Astrocyte (in vitro differentiated cells and primary cell): ENCODE data around the gene PRR29. TPM values are rescaled to one million over a fixed set of nuclear protein-coding genes. Genes with fewer than 3 reads are reported as not detected.
"Not testable (repeated sequence)": the region's sequence is repeated elsewhere in the genome, so short reads cannot be mapped to it uniquely, and the experiment has no call there.

Source experiments
- DNase-seq: peaks from one replicate; pipeline ENCODE4 v3.0.0-alpha.2; 2010; ENCODE audit warnings: low read depth
- FAIRE-seq: peaks from 2 replicates; lab custom pipeline; 2011; peaks lifted over from hg19 to GRCh38; lab: Jason Lieb, UNC
- H2AFZ ChIP-seq: 2 replicates; pipeline ENCODE4 v1.6.0; 2012; ENCODE audit warnings: low read depth, low read length, inconsistent platforms
- H3K27ac ChIP-seq: 2 replicates; pipeline ENCODE4 v1.5.1; 2011; ENCODE audit warnings: low read depth, low read length, inconsistent platforms
- H3K27me3 ChIP-seq: 2 replicates; pipeline ENCODE4 v1.6.0; 2011; ENCODE audit warnings: low read length, inconsistent platforms; ENCODE audit not compliant: insufficient read depth
- H3K36me3 ChIP-seq: 2 replicates; pipeline ENCODE4 v1.5.1; 2011; ENCODE audit warnings: low read length, inconsistent platforms; ENCODE audit not compliant: insufficient read depth
- H3K4me1 ChIP-seq: 2 replicates; pipeline ENCODE4 v1.5.1; 2011; ENCODE audit warnings: low read length, inconsistent platforms; ENCODE audit not compliant: insufficient read depth
- H3K4me2 ChIP-seq: 2 replicates; pipeline ENCODE4 v1.6.0; 2012; ENCODE audit warnings: low read length, inconsistent platforms
- H3K4me3 ChIP-seq: 2 replicates; pipeline ENCODE4 v1.5.1; 2011; ENCODE audit warnings: low read depth, mild to moderate bottlenecking, low read length, inconsistent platforms; ENCODE audit not compliant: insufficient read depth
- H3K79me2 ChIP-seq: 2 replicates; pipeline ENCODE4 v1.6.0; 2012; ENCODE audit warnings: mild to moderate bottlenecking, low read length, inconsistent platforms; ENCODE audit not compliant: insufficient read depth
- H3K9ac ChIP-seq: 2 replicates; pipeline ENCODE4 v1.6.0; 2012; ENCODE audit warnings: mild to moderate bottlenecking, low read length, inconsistent platforms
- H3K9me3 ChIP-seq: 2 replicates; pipeline ENCODE4 v1.5.1; 2012; ENCODE audit warnings: low read depth, mild to moderate bottlenecking, low read length, inconsistent platforms; ENCODE audit not compliant: insufficient read depth
- H4K20me1 ChIP-seq: 2 replicates; pipeline ENCODE4 v1.6.0; 2012; ENCODE audit warnings: low read length, inconsistent platforms; ENCODE audit not compliant: insufficient read depth
- H3K27ac Mint-ChIP-seq: one replicate; pipeline ENCODE4 v1.8.0; 2021; ENCODE audit warnings: mild to moderate bottlenecking, mixed read lengths; ENCODE audit not compliant: unreplicated experiment
- H3K27me3 Mint-ChIP-seq: one replicate; pipeline ENCODE4 v1.8.0; 2021; ENCODE audit warnings: low read depth, mixed read lengths; ENCODE audit not compliant: unreplicated experiment
- H3K36me3 Mint-ChIP-seq: one replicate; pipeline ENCODE4 v1.8.0; 2021; ENCODE audit warnings: low read depth, mixed read lengths; ENCODE audit not compliant: unreplicated experiment
- H3K4me1 Mint-ChIP-seq: one replicate; pipeline ENCODE4 v1.8.0; 2021; ENCODE audit warnings: low read depth, mixed read lengths; ENCODE audit not compliant: unreplicated experiment
- H3K4me3 Mint-ChIP-seq: one replicate; pipeline ENCODE4 v1.8.0; 2021; ENCODE audit warnings: mild to moderate bottlenecking, moderate library complexity, mixed read lengths; ENCODE audit not compliant: unreplicated experiment
- H3K9me3 Mint-ChIP-seq: one replicate; pipeline ENCODE4 v1.8.0; 2021; ENCODE audit warnings: mild to moderate bottlenecking, mixed read lengths; ENCODE audit not compliant: unreplicated experiment
- EZH2 ChIP-seq: IDR thresholded peaks from 2 replicates; pipeline ENCODE4 v1.6.1; 2012; ENCODE audit warnings: mild to moderate bottlenecking, low read length, inconsistent platforms; ENCODE audit not compliant: insufficient read depth
- total RNA-seq: library from RNA; stranded (reverse); gene quantifications from 2 replicates; pipeline ENCODE4 v1.2.1, GENCODE V29; 2021
- TF ChIP-seq, protein P1 (sequence below): IDR thresholded peaks from 2 replicates; pipeline ENCODE4 v1.5.1; 2011; ENCODE audit warnings: low read depth, mild to moderate bottlenecking, inconsistent platforms, low read length, moderate library complexity; ENCODE audit not compliant: insufficient read depth

Gene PRR29
- total RNA-seq, 1 donor from 2014 or later, result 0.54 TPM

DNA sequence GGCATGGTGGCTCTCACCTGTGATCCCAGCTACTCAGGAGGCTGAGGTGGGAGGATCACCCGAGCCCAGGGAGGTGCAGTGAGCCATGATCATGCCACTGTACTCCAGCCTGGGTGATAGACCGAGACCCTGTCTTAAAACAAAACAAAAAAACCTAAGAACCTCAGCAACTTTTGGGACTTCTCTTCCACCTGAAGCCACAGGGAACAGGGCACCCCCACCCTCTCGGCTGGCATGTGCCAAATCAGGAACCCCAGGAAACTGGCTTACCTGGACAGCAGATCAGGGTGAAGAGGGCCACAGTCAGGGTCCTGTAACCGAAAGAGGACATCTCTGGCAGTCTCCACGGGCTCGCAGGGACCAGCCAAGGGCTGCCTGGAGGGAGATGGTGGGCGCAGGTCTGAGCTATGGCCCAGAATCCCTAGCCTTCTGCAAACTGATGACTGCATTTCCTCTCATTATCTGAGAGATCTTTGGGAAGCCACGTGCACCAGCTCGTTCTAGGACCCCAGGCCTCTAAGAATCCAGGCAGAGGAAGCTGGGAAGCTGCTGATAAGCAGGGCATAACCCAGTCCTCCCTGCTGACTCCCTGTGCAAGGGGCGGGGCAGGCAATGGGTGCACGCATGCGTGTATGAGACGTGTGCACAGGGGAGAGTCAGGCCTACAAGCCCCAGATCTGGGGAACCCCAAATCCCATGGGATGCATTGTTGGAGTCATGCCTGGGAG is 8.4 kb downstream of the PRR29 start:
- no peak overlapping the region for H2AFZ ChIP-seq
- no peaks in the 10 kb centered on the region for H3K79me2 ChIP-seq
- no peak overlapping the region for H3K9ac ChIP-seq
- no peak for FAIRE-seq
- H3K27me3 Mint-ChIP-seq, result peaks cover 20% of the 10 kb centered on the region
- no peaks in the 10 kb centered on the region for H3K27me3 ChIP-seq
- H3K4me2 ChIP-seq, result no peak overlapping the region
- H3K4me1 ChIP-seq, result peaks cover 6% of the 10 kb centered on the region
- no peaks in the 10 kb centered on the region for H4K20me1 ChIP-seq
- H3K9me3 ChIP-seq, result no peaks in the 10 kb centered on the region
- no peak overlapping the region for H3K4me3 Mint-ChIP-seq
- H3K36me3 Mint-ChIP-seq, result no peaks in the 10 kb centered on the region
- TF ChIP-seq, protein P1, sequence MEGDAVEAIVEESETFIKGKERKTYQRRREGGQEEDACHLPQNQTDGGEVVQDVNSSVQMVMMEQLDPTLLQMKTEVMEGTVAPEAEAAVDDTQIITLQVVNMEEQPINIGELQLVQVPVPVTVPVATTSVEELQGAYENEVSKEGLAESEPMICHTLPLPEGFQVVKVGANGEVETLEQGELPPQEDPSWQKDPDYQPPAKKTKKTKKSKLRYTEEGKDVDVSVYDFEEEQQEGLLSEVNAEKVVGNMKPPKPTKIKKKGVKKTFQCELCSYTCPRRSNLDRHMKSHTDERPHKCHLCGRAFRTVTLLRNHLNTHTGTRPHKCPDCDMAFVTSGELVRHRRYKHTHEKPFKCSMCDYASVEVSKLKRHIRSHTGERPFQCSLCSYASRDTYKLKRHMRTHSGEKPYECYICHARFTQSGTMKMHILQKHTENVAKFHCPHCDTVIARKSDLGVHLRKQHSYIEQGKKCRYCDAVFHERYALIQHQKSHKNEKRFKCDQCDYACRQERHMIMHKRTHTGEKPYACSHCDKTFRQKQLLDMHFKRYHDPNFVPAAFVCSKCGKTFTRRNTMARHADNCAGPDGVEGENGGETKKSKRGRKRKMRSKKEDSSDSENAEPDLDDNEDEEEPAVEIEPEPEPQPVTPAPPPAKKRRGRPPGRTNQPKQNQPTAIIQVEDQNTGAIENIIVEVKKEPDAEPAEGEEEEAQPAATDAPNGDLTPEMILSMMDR, result no peak
- TF ChIP-seq EZH2, result no peak
- DNase-seq, result no peak
- no peak overlapping the region for H3K27ac Mint-ChIP-seq
- no peak overlapping the region for H3K27ac ChIP-seq
- H3K4me3 ChIP-seq, result no peak overlapping the region
- H3K4me1 Mint-ChIP-seq, result peaks cover 9% of the 10 kb centered on the region
- no peaks in the 10 kb centered on the region for H3K36me3 ChIP-seq
- no peaks in the 10 kb centered on the region for H3K9me3 Mint-ChIP-seq

DNA sequence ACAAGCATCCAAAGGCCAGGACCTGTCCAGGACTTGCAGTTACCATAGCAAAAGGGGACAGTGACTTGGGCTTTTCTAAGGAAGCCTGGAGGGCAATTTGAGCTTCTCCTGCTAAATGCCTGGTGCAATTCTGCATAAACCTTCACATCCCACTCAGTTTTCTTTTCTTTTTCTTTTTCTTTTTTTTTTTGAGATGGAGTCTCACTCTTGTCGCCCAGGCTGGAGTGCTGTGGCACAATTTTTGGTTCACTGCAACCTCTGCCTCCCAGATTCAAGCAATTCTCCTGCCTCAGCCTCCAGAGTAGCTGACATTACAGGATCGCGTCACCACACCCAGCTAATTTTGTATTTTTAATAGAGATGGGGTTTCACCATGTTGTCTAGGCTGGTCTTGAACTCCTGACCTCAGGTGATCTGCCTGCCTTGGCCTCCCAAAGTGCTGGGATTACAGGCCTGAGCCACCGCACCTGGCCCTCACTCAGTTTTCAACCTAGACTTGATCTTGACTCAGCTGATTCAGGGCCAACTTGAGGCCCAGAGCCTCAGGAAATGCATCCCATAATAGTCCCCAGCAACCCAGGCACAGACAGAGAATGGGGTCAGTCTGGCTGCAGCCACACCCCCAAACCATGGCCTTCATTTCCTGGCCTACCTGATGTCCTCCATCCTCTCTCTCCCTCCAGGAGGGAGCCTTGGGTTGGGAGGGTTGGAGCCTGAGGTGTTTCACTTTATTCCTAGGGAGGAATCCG is 9.1 kb downstream of the PRR29 start:
- not testable (repeated sequence) for H3K4me1 Mint-ChIP-seq, H3K27ac ChIP-seq, H3K9me3 Mint-ChIP-seq, H3K9me3 ChIP-seq, H3K4me2 ChIP-seq, H3K27ac Mint-ChIP-seq, FAIRE-seq, H3K4me3 ChIP-seq, H3K79me2 ChIP-seq, H4K20me1 ChIP-seq, H3K36me3 ChIP-seq, H3K27me3 ChIP-seq, DNase-seq, H3K36me3 Mint-ChIP-seq, H2AFZ ChIP-seq, H3K9ac ChIP-seq, H3K4me3 Mint-ChIP-seq, H3K4me1 ChIP-seq
- H3K27me3 Mint-ChIP-seq, result peaks cover 20% of the 10 kb centered on the region

DNA sequence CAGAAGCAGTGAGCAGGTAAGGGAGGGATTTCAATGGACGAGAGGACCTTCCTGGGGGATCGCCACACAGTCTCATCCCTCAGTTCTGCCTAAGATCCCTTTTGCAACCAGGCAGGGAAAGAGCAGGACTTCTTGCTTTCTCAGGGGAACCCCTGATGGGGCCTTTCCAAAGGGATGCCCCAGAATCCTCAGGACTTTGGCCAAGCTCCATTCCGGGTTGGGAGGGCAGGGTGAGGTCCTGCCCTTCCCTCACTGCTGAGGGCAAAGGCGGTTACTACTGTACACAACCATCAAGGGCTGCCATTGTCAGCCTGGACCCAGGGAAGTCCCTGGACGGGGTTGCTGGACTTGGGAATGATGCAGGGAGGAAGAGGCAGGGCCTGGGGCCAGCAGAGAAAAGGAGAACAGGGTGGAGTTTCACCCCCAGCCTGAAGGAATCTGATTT is 9.7 kb downstream of the PRR29 start:
- H3K27me3 Mint-ChIP-seq, result peaks cover 20% of the 10 kb centered on the region
- no peak overlapping the region for H2AFZ ChIP-seq
- DNase-seq (no peak), FAIRE-seq (no peak)
- no peak overlapping the region for H3K27ac ChIP-seq
- H3K4me3 Mint-ChIP-seq, result no peak overlapping the region
- H4K20me1 ChIP-seq, result no peaks in the 10 kb centered on the region
- no peak overlapping the region for H3K4me3 ChIP-seq
- no peak for TF ChIP-seq EZH2
- TF ChIP-seq, protein P1, result no peak
- no peaks in the 10 kb centered on the region for H3K79me2 ChIP-seq
- no peaks in the 10 kb centered on the region for H3K27me3 ChIP-seq
- no peaks in the 10 kb centered on the region for H3K9me3 ChIP-seq
- H3K9me3 Mint-ChIP-seq, result no peaks in the 10 kb centered on the region
- H3K27ac Mint-ChIP-seq, result no peak overlapping the region
- H3K9ac ChIP-seq, result no peak overlapping the region
- no peaks in the 10 kb centered on the region for H3K36me3 Mint-ChIP-seq
- H3K4me2 ChIP-seq, result no peak overlapping the region
- no peaks in the 10 kb centered on the region for H3K36me3 ChIP-seq
- peaks cover 6% of the 10 kb centered on the region for H3K4me1 ChIP-seq
- H3K4me1 Mint-ChIP-seq, result peaks cover 9% of the 10 kb centered on the region
